GM21825 (cell line): Measurements from ENCODE around the gene ICE1.
"Not testable (repeated sequence)": the region's sequence is repeated elsewhere in the genome, so short reads cannot be mapped to it uniquely, and the experiment has no call there.

Experiments used
- ATAC-seq: cut with Tn5 transposase; IDR thresholded peaks from one replicate; pipeline ENCODE4 v1.9.1; 2021; ENCODE audit warnings: mild to moderate bottlenecking, moderate library complexity; ENCODE audit not compliant: unreplicated experiment

The ICE1 gene

DNA sequence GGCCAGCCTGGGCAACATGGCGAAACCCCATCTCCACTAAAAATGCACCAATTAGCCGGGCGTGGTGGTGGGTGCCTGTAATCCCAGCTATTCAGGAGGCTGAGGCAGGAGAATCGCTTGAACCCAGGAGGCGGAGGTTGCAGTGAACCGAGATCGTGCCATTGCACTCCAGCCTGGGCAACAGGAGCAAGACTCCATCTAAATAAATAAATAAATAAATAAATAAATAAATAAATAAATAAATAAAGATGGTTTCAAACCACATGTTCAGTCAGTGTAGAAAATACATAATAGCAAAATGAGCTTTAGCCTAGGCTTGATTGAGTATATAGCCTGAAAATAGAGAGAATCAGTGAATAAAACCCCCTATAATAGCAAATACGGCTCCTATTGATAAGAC lies 27.4 kb upstream of the ICE1 start:
- not testable (repeated sequence) for ATAC-seq

DNA sequence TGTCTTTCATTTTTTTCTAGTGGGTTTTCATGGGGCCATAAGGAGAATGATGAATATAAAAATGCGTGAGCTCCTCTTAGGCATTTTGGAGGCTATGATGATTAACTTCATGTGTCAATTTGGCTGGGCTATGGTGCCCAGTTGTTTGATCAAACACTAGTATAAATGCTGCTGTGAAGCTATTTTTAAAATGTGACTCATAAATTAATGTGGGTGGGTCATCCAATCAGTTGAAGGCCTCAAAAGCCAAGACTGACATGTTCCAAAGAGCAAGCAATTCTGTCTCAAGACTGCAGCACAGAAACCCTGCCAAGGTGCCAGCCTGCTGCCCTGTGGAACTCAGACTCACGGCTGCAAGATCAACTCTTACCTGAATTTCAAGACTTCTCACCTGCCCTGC lies 24.4 kb upstream of the ICE1 start:
- no peak for ATAC-seq

DNA sequence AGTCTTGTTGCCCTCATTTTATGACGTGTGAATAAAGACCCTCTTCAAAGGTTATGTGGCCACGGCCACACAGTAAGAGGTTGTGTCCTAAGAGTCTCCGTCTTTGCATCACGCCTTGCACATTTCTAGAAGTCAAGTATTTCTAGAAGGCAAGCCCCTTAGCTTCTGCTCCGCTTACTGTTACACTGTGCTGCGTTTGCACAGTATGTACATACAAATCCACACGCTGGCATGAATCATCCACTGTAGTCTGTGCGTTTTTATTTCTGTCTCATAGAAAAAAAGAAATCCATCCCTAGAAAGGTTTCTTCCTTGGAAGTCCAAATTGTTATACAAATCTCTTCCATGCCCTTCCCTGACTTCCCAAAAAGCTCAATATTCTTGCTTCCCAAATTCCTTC lies 21.4 kb upstream of the ICE1 start:
- no peak for ATAC-seq

DNA sequence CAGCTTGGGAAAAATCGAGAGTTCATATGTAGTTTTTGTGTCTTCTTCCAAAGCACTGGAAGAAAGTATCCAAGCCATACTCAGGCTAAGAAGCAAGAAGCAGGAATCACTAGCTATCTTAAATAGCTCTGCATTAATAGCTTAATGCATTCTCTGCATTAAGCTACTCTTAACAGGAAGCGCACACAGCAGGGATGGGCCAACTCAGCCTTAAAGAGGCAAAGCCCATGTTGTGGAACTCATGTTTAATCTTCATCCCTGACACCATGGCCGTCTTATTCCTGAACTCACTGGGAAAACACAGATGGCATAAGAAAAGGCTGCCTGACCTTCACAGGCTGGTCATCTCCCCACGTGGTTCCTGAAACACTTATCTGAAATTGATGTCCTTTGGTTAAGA lies 18.7 kb upstream of the ICE1 start:
- no peak for ATAC-seq

DNA sequence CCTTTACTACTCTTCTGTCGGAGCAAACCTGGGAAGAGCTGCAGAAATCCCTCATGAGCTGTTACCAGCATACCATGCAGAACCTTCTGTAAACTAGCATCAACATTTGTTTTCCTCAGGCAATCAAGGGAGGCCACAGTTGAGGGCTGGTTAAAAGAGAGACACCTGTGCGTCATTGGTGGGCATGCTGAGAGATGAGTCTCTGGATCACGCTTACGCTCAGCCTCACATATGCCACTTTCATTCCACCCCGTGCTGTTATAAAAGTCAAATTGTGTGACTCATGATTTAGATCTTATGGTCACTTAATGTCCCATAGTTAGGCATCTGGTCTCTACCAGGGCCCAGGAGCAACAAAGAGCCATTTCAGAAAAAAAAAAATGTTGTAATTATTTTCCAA lies 18.1 kb upstream of the ICE1 start:
- ATAC-seq: no peak

DNA sequence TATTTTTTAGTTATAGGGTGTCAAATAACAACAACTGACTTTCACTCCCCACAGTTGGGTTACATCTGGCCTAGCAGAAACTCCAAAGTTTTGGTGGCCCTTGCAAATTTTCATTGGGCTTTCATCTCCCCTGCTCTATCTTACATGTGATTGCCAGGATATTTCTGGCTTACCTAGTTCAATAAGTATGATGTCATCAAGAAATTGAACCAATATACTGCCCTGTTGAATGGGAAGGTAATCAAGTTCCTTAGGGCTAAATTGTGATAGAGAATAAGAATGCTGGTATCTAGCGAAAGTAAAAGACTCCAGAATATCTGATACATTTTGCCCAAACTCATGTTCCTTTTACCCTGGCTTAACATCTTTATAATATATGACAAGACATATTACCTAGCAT lies 17.0 kb upstream of the ICE1 start:
- ATAC-seq: no peak

DNA sequence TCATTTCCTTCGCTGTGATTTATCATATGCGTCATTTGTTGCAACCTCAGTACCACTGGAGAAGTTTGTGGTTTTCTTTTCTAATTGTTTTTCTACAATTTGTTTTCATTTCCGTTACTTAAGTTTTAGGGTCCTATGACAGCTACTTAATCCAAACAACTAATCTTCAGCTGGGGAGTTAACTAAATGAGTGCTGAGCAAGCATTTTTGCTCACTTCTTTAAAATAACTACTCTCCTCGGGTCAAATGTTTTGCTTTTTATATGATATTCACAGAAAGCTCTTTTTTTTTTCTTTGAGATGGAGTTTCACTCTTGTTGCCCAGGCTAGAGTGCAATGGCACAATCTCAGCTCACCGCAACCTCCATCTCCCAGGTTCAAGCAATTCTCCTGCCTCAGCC lies 14.6 kb upstream of the ICE1 start:
- ATAC-seq: no peak

DNA sequence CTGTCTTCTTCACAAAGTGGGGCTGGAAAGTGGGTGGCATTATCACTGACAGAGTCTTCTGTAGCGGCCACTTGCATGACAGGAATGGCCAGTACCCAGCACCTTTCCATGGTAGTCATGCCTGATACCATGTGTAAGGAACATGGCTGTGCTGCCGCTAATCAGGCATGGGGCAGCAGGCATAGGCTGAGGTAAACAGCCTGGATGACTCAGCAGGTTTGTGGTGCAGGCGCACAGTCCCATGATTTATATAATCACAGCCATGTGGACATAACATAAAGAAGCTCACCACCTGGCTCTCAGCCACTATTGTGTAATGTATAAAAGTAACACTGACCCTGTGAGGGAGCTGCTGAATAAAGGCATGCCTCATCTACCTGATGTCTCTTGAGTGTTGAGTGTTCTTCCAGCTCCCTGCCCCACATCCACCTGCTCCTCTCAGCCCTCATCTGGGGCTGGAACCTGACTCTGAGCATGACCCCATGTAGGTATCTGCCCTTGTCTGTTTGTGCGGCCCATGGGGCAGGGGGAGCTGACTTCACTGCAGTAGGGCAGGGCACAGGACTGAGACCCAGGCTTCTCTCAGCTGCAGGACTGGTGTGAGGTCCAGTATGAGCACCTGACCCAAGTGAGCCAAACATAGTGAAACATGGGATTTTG lies 13.2 kb upstream of the ICE1 start:
- no peak for ATAC-seq

DNA sequence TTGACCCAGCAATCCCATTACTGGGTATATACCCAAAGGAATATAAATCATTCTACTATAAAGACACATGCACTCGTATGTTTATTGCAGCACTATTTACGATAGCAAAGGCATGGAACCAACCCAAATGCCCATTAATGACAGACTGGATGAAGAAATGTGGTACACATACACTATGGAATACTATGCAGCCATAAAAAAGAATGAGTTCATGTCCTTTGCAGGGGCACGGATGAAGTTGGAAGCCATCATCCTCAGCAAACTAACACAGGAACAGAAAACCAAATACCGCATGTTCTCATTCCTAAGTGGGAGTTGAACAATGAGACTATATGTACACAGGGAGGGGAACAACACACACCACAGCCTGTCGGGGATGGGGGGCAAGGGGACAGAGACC lies 8.6 kb upstream of the ICE1 start:
- ATAC-seq: not testable (repeated sequence)

DNA sequence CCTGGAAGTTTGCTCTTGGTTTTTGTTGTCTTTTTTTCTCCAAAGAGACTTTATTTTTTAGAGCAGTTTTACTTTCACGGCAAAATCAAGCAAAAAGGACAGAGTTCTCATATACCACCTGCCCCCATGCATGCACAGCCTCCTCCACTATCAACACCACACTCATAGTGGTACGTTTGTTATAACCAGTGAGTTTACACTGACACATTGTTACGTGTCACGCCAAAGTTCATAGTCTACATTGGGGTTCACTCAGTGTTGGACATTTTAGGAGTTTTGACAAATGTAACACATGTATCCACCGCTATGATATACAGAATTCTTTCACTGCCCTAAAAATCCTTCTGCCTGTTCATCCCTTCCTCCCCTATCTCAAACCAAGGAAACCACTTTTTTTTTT lies 7.5 kb upstream of the ICE1 start:
- no peak for ATAC-seq

DNA sequence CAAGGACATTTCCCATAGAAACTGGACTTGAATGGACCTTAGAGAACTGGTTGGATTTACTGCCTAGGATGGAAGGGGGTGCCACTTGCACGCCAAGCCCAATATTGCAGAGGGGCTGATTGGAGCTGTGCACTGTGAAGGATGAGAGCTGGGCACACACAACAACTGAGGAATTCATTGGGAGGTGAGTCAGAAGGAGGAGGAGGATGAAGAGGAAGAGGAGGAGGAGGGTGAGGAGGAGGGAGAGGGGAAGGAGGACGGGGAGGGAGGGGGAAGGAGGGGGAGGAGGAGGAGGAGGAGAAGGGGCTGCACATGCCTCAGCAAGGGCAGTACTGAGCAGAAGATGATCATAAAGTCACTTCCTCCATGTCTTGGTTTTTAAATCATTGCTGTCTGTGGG lies 5.7 kb upstream of the ICE1 start:
- no peak for ATAC-seq

DNA sequence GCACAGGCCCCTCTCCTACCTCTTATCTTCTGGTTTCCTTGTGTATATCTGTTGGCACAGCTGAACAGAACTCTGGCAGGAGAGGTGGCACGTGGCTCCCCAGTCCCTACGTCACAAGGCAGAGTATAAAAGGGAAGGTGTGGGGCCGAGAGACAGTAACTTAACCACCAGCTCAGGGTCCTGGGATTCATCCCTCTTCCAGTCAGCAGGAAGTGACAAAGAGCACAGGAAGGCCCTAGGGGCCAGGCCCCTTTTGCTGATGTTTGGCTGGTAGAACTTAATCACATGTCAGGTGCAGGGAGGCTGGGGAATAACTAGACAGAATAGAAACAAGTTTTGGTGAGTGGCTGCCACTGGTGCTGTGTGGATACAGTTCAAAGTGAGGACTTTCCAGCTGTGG lies 4.5 kb upstream of the ICE1 start:
- ATAC-seq: no peak

DNA sequence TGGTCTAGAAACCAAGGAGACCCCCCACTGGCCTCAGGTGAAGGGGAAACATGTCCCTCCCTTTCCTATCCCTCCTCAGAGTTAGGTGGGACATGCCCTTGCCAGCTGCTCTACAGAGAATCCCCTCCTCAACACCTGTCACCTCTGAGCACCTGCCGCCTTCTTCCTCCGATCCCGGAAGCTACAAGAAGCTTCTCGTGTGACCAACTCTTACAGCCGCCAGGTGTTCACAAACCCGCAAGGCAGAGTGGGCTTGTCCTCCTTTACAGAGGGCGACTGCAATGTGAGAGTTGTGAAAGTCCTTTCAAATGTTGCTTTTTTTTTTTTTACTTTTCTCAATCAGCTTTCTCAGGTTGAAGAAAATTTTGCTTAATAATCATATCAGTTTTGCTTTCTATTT lies 3.7 kb upstream of the ICE1 start:
- ATAC-seq: no peak

DNA sequence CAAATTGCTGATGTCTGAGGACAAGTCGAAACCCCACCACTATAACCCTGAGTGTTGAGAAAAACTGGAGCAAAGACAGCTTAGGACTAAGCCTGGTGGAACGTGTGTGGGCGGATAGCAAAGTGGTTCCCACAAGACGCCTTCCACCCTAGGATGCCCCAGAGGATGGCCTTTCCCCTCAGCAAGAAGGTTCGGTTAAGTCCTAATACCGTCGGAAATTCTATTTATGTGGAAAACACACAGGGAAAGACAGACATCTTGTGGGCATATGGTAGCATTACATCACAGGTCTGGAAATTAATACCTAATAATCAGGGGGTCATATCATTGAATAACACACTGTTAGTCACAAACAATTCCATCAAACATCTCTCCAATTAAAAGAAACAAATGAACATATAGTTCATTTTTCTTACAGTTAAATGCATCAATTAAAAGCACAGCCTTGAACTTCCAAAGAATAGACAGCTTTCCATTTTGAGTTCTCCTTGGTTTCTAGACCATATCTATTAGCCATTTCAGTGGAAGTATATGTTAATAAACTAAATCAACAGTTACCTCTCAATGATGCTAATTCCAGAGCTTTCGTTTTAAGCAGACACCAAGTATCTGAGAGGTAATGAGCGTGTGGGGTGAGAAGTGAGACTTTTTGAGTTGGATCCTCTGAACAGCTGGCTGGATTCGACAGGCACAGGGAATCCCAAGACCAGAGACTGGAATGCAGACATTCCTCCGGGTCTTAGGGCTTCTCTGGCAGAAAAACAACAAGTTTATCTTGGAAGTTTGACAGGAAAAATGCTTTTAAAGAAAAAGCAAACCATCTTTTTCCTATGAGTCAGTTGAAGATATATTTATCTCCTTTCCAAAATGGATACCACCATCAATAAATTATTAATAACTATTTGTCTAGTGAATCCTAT lies 2.9 kb upstream of the ICE1 start:
- no peak for ATAC-seq

DNA sequence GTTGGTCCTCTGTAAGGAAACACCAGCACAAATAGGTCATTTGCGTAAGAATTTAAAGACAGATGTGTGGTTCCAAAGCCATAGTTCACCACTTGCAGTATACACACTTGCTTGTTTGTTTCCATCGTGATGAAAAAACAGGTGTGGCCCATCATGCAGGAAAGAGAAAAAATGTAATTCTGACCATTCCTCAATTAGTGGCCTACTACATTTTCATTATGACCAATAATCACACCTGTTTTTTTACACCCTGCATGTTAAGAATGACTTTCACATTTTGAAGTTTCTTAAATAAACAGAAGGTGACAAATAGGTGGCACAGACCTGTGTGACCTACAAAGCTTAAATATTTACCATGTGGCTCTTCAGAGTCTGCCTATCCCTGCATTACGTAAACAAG lies 2.2 kb upstream of the ICE1 start:
- no peak for ATAC-seq

DNA sequence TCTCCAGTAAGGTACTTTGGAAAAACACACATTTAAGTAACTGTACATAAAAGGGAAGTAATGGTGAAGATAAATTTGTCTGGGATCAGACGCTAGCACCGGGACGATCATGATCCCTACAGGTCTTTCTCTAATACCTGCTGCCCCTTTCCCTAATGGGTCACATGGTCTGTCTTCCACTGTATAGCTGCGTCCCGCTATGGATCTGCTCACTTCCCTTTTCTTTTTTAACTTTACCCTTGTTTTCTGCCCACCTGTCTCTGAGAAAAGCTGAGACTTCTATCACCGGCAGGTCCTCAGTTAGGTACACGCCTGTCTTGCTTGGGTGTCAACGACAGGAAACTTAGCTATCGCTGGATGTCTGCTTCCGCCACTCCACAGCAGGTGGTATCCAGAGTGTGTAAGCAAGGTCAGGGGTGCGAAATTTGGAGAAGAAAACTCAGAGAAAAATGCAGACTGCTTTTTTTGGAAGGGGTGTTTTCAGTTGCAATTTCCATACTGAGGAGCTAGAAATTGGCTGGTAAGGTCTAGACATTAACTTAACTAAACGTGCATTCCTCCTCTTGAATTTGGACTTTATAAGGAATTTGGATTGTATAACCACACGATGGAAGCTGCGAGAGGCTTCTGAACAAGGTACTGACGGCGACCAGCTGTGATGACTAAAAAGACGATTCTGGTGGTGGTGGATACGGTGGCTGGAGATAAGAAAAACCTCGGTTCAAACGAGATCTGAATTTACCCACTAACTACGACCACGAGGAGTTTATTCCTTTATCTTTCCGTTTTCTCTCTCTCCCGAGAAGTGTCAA lies 1.1 kb upstream of the ICE1 start:
- no peak for ATAC-seq

DNA sequence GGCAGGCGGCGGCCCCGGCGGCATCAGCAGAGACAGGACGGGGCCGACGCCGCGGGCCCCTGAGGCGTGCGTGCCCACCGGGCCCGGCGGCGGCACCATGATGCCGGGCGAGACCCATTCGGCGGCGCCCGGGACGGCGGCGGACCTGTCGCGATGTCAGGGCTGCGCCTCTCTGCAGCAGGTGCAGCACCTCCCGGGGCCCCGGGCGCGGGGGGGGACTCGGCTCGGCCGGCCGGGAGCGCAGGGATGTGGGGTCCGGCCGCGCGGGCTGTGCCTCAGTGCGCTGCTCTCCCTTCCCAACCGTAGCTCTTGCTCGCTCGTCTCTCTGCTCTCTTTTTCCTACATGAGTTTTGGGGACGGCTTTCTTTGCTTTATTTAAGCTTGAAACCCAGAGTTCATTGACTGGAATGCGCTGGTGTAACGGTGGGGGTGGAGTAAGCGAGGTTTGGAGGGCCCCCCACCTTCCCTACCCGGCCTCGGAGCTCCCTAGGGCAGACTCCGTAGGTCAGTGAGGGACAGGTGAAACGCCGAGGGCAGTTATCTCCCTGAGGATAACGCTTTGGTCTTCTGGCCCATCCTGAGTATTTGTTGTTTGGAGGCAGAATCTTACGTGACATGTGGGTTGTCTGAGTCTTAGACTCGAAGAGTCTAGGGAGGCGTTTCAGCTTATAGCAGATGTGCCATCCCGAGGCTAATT lies 490 bp downstream of the ICE1 start:
- ATAC-seq: peak; percentile 17

DNA sequence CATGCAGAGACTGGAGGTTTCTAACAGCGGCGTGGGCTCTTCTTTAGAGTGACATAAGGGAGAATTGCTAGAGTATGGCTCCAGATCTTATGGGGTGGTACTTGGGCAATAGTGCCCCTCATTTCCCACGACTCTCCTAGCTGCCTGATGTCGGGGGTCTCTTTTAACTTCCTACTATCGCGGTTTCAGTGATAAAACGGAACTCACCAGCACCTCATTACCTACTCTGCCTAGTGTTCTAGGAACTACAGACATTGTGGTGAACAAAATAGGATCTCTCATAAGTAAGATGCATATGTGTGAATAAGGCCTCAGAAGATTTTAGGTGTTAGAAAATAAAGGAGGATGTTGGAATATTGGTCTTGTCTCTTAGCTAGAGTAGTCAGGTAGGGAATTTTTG lies 1.1 kb downstream of the ICE1 start:
- no peak for ATAC-seq

DNA sequence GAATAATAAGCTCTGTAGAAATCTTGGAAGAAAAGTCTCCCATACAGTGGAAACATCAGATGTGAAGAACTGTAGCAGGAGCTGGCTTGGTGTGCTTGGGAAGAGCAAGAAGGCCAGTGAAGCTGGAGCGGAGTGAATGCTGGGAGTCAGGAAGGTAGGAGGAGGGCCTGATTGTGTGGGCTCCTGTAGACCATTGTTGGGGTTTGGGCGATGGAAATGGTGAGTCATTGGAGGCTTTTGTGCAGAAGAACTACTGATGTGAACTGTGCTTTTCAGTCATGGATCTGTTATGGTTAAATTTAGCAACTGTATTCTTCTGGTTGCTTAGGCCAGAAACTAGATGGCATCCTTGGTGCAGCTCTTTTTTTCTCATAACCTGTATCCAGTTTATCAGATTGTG lies 2.3 kb downstream of the ICE1 start:
- ATAC-seq: no peak

DNA sequence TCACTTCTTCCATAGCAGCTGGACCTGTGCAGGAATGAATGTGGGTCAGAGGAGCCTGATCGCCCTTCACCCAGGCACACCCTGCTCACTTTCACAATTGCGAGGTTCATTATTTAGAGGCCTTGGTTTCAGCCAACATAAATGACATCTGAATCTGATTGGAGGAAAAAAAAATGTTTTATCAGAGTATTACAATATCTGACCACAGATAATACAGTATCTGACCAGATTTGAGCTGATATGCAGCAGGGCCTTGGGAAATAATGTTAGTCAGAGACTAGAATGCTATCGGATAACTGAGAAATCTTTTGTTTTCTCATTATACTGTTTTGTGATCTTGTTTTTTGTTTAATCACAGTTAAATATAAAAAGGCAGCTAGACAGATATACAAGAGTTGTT lies 7.7 kb downstream of the ICE1 start:
- ATAC-seq: no peak
